Nephron progenitor cell (in vitro differentiated cells): Measurements from ENCODE around the gene IFT57.

Experiments
- DNase-seq: peaks from one replicate; pipeline ENCODE4 v3.0.0; 2021
- H3K27ac Mint-ChIP-seq: 2 replicates; pipeline ENCODE4 v1.8.0; 2021; ENCODE audit warnings: mild to moderate bottlenecking, moderate library complexity, mixed read lengths
- H3K27me3 Mint-ChIP-seq: 2 replicates; pipeline ENCODE4 v1.8.0; 2021; ENCODE audit warnings: mild to moderate bottlenecking, low read depth, mixed read lengths; ENCODE audit not compliant: poor library complexity
- H3K36me3 Mint-ChIP-seq: 2 replicates; pipeline ENCODE4 v1.8.0; 2021; ENCODE audit warnings: low read depth, mixed read lengths
- H3K4me1 Mint-ChIP-seq: 2 replicates; pipeline ENCODE4 v1.8.0; 2021; ENCODE audit warnings: mixed read lengths
- H3K4me3 Mint-ChIP-seq: 2 replicates; pipeline ENCODE4 v1.8.0; 2021; ENCODE audit warnings: mild to moderate bottlenecking, moderate library complexity, mixed read lengths
- H3K9me3 Mint-ChIP-seq: 2 replicates; pipeline ENCODE4 v1.8.0; 2021; ENCODE audit warnings: mild to moderate bottlenecking, moderate library complexity, mixed read lengths
- CTCF ChIP-seq: fragments of 200-600 bp; sonication (generic); IDR thresholded peaks from 2 replicates; pipeline ENCODE4 v1.5.0; 2021; ENCODE audit warnings: antibody characterized with exemption

IFT57 gene

DNA sequence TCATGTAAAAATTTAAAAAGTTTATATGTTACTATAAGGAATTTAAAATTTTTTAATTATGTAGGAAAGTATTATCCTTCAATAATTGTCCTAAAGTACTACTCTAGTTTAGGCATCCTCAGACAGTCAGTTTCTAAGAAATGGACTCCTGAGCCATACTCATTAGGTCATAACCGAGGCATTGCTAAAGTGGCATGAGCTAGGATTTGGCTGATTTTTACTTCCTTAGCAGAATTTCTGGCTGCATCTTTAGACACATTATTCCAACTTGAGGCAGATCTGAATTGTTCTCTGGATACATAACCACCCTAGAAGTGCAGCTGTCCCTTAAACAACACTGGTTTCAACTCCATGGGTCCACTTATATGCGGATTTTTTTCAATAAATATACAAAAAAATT, 38.3 kb downstream of the IFT57 start:
- H3K4me3 Mint-ChIP-seq, result no peak overlapping the region
- no peaks in the 10 kb centered on the region for H3K27me3 Mint-ChIP-seq
- H3K9me3 Mint-ChIP-seq, result peaks cover 11% of the 10 kb centered on the region
- no peaks in the 10 kb centered on the region for H3K4me1 Mint-ChIP-seq
- no peak for TF ChIP-seq CTCF
- H3K36me3 Mint-ChIP-seq, result peaks cover 33% of the 10 kb centered on the region
- DNase-seq, result no peak
- H3K27ac Mint-ChIP-seq, result no peak overlapping the region

DNA sequence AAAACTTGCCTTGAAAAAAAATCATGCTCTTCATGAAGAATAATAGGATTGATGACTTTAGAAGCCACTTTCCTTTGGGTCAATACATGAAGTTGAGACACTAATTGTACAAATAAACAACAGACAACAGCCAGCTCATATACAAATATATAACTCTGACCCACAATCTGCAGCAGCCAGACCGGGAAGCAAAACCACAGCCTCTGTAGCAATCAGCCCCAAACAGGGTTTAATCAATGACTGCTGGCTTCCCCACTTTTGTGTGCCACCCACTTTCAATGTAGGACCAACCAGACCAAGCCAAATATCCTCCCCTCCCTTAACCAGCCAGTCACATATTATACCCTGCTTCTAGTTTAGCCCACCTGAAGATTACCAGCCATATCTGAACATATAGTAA, 39.0 kb downstream of the IFT57 start:
- Mint-ChIP-seq H3K4me1 (no peaks in the 10 kb centered on the region), H3K9me3 (peaks cover 11% of the 10 kb centered on the region), H3K27me3 (no peaks in the 10 kb centered on the region), H3K36me3 (peaks cover 33% of the 10 kb centered on the region), H3K27ac (no peak overlapping the region), H3K4me3 (no peak overlapping the region)
- no peak for TF ChIP-seq CTCF
- DNase-seq, result no peak

GRCh38 chr3:108182339-108182738, 39.9 kb downstream of the IFT57 start:
- H3K36me3 Mint-ChIP-seq, result peaks cover 29% of the 10 kb centered on the region
- peak overlapping the region; percentile 22 for H3K27ac Mint-ChIP-seq
- no peak for TF ChIP-seq CTCF
- DNase-seq, result no peak
- no peak overlapping the region for H3K4me3 Mint-ChIP-seq
- no peaks in the 10 kb centered on the region for H3K4me1 Mint-ChIP-seq
- H3K9me3 Mint-ChIP-seq, result peaks cover 11% of the 10 kb centered on the region
- H3K27me3 Mint-ChIP-seq, result no peaks in the 10 kb centered on the region

DNA sequence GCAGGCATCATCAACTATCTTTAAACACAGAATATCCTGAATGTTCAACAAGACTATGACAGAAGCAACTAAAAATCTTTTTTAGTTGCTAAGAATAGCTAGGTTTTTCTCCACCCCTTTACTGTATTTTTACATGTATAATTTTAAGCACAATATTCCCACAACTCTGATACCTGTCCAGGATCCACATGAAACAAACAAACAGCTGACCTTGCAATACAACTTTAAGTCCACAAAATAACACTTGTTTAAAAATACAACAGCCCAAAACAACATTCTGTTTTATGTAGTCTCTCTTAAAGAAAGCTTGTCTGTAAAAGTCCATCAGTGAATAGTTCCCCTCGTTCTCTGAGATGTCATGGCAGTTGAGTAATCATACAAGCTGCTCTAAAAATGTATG, 41.1 kb downstream of the IFT57 start:
- no peak for TF ChIP-seq CTCF
- peaks cover 5% of the 10 kb centered on the region for H3K4me1 Mint-ChIP-seq
- no peak for DNase-seq
- H3K36me3 Mint-ChIP-seq, result peaks cover 21% of the 10 kb centered on the region
- H3K9me3 Mint-ChIP-seq, result peaks cover 8% of the 10 kb centered on the region
- H3K4me3 Mint-ChIP-seq, result no peak overlapping the region
- no peak overlapping the region for H3K27ac Mint-ChIP-seq
- H3K27me3 Mint-ChIP-seq, result no peaks in the 10 kb centered on the region

DNA sequence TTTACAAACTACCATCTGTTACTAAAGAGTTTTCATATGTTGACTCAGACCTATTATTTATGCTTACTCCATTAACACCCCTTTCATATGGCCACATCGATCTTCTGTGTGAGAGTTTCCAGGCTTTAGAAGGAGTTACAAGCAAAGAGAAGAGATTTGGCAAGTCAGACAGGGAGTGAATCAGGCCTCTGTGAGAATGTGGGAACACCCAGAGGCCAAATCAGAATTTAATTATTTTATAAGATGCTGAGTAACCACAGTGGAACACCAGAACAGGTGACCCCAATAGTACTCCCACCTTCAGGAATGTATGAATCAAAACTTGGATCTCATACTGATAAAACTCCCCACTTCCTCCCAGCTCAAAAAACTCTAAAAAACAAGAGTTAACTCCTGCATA, 42.0 kb downstream of the IFT57 start:
- H3K9me3 Mint-ChIP-seq, result peaks cover 5% of the 10 kb centered on the region
- H3K4me1 Mint-ChIP-seq, result peaks cover 9% of the 10 kb centered on the region
- H3K27me3 Mint-ChIP-seq, result no peaks in the 10 kb centered on the region
- H3K36me3 Mint-ChIP-seq, result peaks cover 11% of the 10 kb centered on the region
- TF ChIP-seq CTCF, result no peak
- H3K4me3 Mint-ChIP-seq, result no peak overlapping the region
- no peak overlapping the region for H3K27ac Mint-ChIP-seq
- no peak for DNase-seq

GRCh38 chr3:108178676-108179075, 43.5 kb downstream of the IFT57 start:
- no peak for DNase-seq
- Mint-ChIP-seq H3K27ac (no peak overlapping the region), H3K9me3 (no peaks in the 10 kb centered on the region), H3K36me3 (peaks cover 4% of the 10 kb centered on the region), H3K27me3 (peaks cover 3% of the 10 kb centered on the region), H3K4me3 (no peak overlapping the region), H3K4me1 (peaks cover 9% of the 10 kb centered on the region)
- no peak for TF ChIP-seq CTCF
